NB4 (cell line): ENCODE data around the gene DNAJC12.
A peak's percentile ranks its signal among the peaks of the same experiment; 100 is the strongest.
"Not testable (repeated sequence)": the region's sequence is repeated elsewhere in the genome, so short reads cannot be mapped to it uniquely, and the experiment has no call there.

ENCODE experiments used
- DNase-seq: peaks from one replicate; pipeline ENCODE4 v3.0.0; 2010; ENCODE audit warnings: low read depth
- H3K4me3 ChIP-seq: one replicate; pipeline ENCODE4 v1.5.1; 2011; ENCODE audit warnings: mild to moderate bottlenecking, low read depth, low read length, moderate library complexity
- MYC ChIP-seq: IDR thresholded peaks from 2 replicates; pipeline ENCODE4 v1.6.1; 2011; ENCODE audit warnings: low read depth, low read length
- POLR2A ChIP-seq: IDR thresholded peaks from 2 replicates; pipeline ENCODE4 v1.6.1; 2011; ENCODE audit warnings: mild to moderate bottlenecking; ENCODE audit not compliant: insufficient read length; ENCODE audit errors: extremely low read depth
- TF ChIP-seq, protein P1 (sequence below): IDR thresholded peaks from 2 replicates; pipeline ENCODE4 v1.6.1; 2011; ENCODE audit warnings: low read depth, low read length
- TF ChIP-seq, protein P2 (sequence below): IDR thresholded peaks from one replicate; pipeline ENCODE4 v1.5.1; 2012; ENCODE audit warnings: low read depth, low read length

Gene DNAJC12

DNA sequence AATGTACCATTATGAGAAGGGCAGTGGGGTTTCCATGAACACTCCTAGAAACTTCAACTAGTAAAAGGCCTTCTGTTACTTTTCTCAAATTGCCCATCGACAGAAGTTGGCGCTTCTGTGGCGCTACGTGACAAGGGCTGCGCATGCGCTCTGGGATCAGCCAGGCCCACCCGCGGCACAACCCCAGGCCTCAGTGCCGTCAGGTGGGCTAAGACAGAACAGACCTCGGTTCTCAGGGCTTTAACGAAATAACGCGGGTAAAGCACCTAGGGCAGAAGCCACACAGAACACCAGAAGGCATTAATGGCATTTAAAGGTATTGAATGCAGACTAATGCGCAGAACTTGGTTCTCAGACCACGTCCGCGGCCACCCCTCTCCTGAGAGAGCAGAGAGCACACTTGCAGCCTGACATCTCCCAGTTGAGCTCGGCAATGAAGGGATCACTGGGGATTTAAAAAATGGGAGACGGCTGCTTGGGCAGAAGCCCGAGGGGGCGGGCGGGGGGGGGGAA lies 74.4 kb downstream of the DNAJC12 start:
- TF ChIP-seq POLR2A, result no peak
- TF ChIP-seq, protein P1, sequence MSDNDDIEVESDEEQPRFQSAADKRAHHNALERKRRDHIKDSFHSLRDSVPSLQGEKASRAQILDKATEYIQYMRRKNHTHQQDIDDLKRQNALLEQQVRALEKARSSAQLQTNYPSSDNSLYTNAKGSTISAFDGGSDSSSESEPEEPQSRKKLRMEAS, result no peak
- TF ChIP-seq MYC, result no peak
- TF ChIP-seq, protein P2, sequence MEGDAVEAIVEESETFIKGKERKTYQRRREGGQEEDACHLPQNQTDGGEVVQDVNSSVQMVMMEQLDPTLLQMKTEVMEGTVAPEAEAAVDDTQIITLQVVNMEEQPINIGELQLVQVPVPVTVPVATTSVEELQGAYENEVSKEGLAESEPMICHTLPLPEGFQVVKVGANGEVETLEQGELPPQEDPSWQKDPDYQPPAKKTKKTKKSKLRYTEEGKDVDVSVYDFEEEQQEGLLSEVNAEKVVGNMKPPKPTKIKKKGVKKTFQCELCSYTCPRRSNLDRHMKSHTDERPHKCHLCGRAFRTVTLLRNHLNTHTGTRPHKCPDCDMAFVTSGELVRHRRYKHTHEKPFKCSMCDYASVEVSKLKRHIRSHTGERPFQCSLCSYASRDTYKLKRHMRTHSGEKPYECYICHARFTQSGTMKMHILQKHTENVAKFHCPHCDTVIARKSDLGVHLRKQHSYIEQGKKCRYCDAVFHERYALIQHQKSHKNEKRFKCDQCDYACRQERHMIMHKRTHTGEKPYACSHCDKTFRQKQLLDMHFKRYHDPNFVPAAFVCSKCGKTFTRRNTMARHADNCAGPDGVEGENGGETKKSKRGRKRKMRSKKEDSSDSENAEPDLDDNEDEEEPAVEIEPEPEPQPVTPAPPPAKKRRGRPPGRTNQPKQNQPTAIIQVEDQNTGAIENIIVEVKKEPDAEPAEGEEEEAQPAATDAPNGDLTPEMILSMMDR, result no peak
- peak; percentile 63 for DNase-seq
- H3K4me3 ChIP-seq, result peak overlapping the region; percentile 89

DNA sequence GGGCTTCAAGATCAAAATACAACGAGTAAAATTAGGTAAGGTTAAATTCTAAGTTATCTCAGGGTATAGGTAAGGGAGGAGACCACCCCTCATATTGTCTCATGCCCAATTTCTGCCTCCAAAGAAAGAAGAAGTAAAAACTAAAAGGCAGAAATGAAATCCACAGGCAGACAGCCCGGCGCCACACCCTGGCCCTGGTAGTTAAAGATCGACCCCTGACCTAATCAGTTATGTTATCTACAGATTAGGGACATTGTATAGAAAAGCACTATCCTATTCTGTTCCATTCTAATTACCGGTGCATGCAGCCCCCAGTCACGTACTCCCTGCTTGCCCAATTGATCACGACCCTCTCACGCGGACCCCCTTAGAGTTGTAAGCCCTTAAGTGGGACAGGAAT lies 75.4 kb downstream of the DNAJC12 start:
- not testable (repeated sequence) for H3K4me3 ChIP-seq, DNase-seq

DNA sequence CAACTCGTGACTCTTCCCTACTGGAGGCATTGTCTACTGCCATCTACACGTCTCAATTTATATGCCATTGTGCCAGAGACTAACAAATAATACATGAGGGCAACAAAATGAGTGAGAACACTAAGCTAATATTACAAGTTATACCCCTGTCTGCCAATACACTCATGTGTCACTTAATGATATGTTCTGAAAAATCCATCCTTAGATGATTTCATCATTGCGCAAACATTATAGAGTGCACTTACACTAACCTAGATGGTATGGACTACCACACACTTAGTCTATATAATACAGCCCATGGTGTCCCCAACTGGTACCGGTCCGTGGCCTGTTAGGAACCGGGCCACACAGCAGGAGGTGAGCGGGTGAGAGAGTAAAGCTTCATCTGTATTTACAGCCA lies 77.7 kb downstream of the DNAJC12 start:
- no peak for DNase-seq
- TF ChIP-seq, protein P1, result no peak
- TF ChIP-seq MYC (no peak), POLR2A (no peak)
- H3K4me3 ChIP-seq, result no peak overlapping the region
